ENCODE measurements around the gene SLC38A1.

The SLC38A1 gene

DNA sequence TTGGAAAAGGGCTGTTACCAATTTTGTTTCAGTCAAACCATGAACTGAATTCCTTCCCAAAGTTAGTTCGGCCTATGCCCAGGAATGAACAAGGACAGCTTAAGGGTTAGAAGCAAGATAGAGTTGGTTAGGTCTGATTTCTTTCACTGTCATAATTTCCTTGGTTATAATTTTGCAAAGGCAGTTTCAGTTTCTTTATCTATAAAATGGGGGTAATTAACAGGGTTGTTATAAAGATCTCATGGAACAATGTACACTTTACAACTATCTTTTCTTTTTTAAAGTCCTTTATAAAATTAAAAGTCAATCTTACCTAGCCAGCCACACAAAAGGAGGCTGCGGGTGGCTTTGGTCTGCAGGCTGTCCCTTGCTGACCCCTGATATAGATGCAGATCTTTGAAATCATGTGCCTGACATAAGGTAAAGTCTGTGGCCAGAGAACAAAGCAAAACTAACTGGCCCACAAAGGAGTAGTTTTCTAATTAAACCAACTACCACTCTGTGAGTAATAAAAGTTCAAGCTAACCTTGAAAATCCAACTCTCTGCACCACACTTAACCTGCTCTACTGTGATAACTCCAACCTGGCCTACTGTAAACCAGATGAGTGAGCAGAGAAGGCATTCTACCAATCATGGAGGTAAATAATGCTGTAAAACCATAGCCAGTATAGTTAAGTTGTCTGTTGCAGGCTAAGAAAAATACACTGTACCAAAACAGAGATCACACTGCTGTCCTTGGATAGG is 49.5 kb downstream of the SLC38A1 start:
- Histone ChIP-seq H3K9me3 (ENCODE audit: control insufficient read depth, insufficient read depth, low read length) (no peaks in the 10 kb centered on the region), H3K4me1 (ENCODE audit: control insufficient read depth, insufficient read depth, low read length) (no peaks in the 10 kb centered on the region; the same call in 1 of the 2 replicates), H3K27me3 (ENCODE audit: control insufficient read depth, insufficient read depth, low read length) (no peaks in the 10 kb centered on the region), H3K36me3 (ENCODE audit: control insufficient read depth, insufficient read depth, low read length) (peaks cover 5% of the 10 kb centered on the region; the same call in 1 of the 2 replicates), H3K4me3 (ENCODE audit: low read length) (no peak overlapping the region), H3K27ac (ENCODE audit: low read length) (no peak overlapping the region)
- WGBS (ENCODE audit: insufficient coverage, insufficient read length), result no CpG with 5 or more reads among the region's 2 CpGs
- DNase-seq (ENCODE audit: low read depth, low spot score), result no peak

DNA sequence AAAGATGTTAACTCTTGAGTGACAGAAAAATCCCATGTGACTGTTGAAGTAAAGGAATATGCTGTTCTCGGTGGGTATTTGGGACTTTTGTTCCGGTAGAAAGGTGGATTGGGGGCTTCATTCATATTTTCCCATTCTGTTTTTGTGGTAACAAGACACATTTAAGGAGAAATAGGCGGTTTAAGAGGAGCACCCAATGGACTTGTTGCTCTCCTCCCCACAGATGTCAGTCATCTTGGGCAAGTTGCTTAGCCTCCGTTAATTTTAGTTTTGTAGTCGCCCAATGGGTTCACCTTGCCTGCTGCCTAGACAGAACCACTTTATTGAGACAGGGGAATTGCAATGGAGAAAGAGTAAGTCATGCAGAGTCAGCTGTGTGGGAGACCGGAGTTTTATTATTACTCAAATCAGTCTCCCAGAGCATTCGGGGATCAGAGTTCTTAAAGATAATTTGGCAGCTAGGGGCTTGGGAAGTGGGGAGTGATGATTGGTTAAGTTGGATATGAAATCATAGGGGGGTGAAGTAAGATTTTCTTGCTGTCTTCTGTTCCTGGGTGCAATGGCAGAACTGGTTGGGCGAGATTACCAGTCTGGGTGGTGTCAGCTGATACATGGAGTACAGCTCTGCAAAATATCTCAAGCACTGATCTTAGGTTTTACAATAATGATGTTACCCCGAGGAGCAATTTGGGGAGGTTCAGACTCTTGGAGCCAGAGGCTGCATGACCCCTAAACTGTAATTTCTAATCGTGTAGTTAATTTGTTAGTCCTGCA is 50.3 kb downstream of the SLC38A1 start:
- DNase-seq (ENCODE audit: low read depth, low spot score), result no peak
- H3K4me3 ChIP-seq (ENCODE audit: low read length), result no peak overlapping the region
- H3K9me3 ChIP-seq (ENCODE audit: control insufficient read depth, insufficient read depth, low read length), result no peaks in the 10 kb centered on the region
- H3K27me3 ChIP-seq (ENCODE audit: control insufficient read depth, insufficient read depth, low read length), result no peaks in the 10 kb centered on the region
- H3K36me3 ChIP-seq (ENCODE audit: control insufficient read depth, insufficient read depth, low read length), result peaks cover 2% of the 10 kb centered on the region; the same call in 1 of the 2 replicates
- WGBS (ENCODE audit: insufficient coverage, insufficient read length), result no CpG with 5 or more reads among the region's 10 CpGs
- H3K27ac ChIP-seq (ENCODE audit: low read length), result no peak overlapping the region
- no peaks in the 10 kb centered on the region; the same call in 1 of the 2 replicates for H3K4me1 ChIP-seq (ENCODE audit: control insufficient read depth, insufficient read depth, low read length)

DNA sequence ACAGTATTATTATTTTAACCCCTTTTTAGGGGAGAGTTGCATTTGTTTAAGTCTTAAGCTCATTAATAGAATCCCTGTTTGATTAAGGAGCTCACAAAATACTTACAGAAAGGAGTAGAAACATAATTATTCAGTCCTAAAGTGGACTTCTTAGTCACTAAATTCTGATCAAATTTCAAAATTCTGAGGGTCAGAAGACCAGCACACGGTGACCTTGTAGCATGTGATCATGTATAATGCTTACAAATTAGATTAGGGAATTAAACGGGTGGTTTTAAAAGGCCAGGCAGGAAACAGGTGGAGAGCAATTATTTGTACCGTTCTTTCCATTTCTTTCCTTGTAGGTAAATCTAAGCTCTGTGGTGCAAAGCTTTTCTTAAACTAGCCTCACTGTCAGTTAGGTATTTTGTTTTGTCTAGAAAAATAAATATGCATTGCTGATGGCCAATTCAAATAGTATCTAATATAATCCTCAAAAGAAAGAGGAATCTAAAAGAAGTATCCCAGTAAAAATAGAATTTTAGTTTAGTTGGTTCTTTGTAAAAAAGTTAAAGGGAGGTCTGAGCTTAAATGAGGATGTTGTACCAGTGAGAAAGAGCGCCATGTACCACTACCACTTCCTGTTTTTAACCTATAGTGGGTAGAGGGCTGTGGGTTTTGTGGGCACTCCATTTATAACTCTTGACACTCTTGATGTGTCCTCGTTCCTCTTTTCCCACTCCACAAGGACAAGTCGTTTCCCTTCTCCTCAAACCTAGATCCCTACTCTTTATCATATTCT is 51.1 kb downstream of the SLC38A1 start:
- DNase-seq (ENCODE audit: low read depth, low spot score), result no peak
- no peak overlapping the region for H3K4me3 ChIP-seq (ENCODE audit: low read length)
- no CpG with 5 or more reads among the region's 6 CpGs for WGBS (ENCODE audit: insufficient coverage, insufficient read length)
- no peaks in the 10 kb centered on the region for H3K27me3 ChIP-seq (ENCODE audit: control insufficient read depth, insufficient read depth, low read length)
- peaks cover 2% of the 10 kb centered on the region; the same call in 1 of the 2 replicates for H3K36me3 ChIP-seq (ENCODE audit: control insufficient read depth, insufficient read depth, low read length)
- H3K27ac ChIP-seq (ENCODE audit: low read length), result no peak overlapping the region
- H3K4me1 ChIP-seq (ENCODE audit: control insufficient read depth, insufficient read depth, low read length), result no peaks in the 10 kb centered on the region; the same call in 1 of the 2 replicates
- H3K9me3 ChIP-seq (ENCODE audit: control insufficient read depth, insufficient read depth, low read length), result no peaks in the 10 kb centered on the region

DNA sequence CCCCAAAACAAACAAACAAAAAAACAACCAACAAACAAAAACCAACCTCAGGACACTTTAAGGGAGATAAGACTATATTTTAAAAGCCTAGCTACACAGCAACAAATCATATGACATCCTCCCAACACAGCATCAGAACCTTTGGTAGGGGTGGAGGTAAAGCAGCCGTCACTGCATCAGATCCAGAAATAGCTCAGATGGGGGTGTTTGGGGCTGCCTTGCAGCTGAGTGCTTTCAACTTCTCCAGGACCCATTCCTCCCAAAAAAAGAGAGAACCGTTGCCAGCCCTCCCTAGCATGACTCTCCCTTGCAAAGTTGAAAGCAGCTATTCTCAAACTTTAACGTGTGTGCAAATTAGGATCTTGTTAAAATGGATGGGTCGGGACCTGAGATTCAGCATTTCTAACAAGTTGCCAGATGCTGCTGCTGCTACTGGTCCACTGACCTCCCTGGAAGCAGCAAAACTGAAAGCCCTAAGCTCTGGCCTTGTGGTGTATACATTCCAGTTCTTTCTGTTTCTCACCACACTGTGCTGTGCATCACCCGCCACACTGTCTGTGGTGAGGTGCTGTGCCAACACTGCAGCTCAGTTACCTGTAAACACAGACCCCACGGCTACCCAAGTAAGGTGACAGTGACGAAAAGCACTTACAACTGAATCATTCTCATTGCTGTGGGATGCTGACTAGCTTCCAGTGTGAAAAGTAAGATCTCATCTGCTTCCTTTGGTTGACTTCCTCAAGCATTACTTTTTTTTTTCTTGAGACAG is 54.0 kb downstream of the SLC38A1 start:
- H3K4me3 ChIP-seq (ENCODE audit: low read length), result no peak overlapping the region
- no CpG with 5 or more reads among the region's 7 CpGs for WGBS (ENCODE audit: insufficient coverage, insufficient read length)
- H3K9me3 ChIP-seq (ENCODE audit: control insufficient read depth, insufficient read depth, low read length), result no peaks in the 10 kb centered on the region
- H3K27ac ChIP-seq (ENCODE audit: low read length), result no peak overlapping the region
- no peak for DNase-seq (ENCODE audit: low read depth, low spot score)
- H3K27me3 ChIP-seq (ENCODE audit: control insufficient read depth, insufficient read depth, low read length), result no peaks in the 10 kb centered on the region
- peaks cover 3% of the 10 kb centered on the region; the same call in 1 of the 2 replicates for H3K4me1 ChIP-seq (ENCODE audit: control insufficient read depth, insufficient read depth, low read length)
- peaks cover 2% of the 10 kb centered on the region for H3K36me3 ChIP-seq (ENCODE audit: control insufficient read depth, insufficient read depth, low read length)

DNA sequence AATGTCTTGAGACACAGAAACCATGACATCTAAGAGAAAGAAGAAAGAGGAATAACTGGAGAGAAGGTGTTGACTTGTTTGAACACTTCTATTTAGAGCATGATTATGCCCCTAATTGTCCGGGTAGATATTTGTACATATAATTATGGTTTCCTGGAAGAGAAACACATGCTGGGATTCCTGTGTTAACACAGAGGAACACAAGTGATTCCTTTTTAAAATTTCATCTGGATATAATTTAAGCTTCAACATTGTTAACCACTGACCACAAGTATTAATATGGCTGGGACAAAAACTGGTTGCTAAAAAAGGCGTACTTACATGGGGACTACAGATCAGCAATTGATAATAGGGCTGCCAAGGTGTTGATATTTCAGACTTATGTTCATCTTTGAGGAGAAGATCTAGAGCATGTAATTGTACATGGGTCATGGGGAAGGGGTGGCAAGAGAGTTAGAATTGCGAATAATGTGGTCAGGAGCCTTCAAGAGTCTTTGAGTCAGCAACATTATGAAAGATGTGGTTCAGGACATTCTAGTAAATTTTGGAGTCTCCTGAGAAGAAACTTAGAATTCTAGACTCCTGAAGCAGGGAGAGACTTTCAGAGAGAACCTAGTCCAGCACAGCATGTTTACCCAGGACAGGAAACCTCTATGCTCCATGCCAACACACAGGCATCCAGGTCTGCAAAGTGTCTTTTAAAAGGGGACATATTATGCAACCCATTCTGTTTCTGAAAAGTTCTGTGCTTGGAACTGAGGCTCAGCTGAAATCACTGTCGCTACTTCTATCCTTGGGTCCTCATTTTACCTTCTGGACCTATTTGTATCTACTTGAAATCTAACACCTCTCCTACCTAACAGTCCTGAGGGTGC is 56.5 kb downstream of the SLC38A1 start:
- WGBS (ENCODE audit: insufficient coverage, insufficient read length), result no CpG with 5 or more reads among the region's 4 CpGs
- H3K4me3 ChIP-seq (ENCODE audit: low read length), result no peak overlapping the region
- H3K27me3 ChIP-seq (ENCODE audit: control insufficient read depth, insufficient read depth, low read length), result no peaks in the 10 kb centered on the region
- no peak for DNase-seq (ENCODE audit: low read depth, low spot score)
- no peaks in the 10 kb centered on the region for H3K9me3 ChIP-seq (ENCODE audit: control insufficient read depth, insufficient read depth, low read length)
- no peaks in the 10 kb centered on the region; the same call in none of the 2 replicates for H3K36me3 ChIP-seq (ENCODE audit: control insufficient read depth, insufficient read depth, low read length)
- H3K4me1 ChIP-seq (ENCODE audit: control insufficient read depth, insufficient read depth, low read length), result peaks cover 4% of the 10 kb centered on the region; the same call in 1 of the 2 replicates
- H3K27ac ChIP-seq (ENCODE audit: low read length), result no peak overlapping the region

DNA sequence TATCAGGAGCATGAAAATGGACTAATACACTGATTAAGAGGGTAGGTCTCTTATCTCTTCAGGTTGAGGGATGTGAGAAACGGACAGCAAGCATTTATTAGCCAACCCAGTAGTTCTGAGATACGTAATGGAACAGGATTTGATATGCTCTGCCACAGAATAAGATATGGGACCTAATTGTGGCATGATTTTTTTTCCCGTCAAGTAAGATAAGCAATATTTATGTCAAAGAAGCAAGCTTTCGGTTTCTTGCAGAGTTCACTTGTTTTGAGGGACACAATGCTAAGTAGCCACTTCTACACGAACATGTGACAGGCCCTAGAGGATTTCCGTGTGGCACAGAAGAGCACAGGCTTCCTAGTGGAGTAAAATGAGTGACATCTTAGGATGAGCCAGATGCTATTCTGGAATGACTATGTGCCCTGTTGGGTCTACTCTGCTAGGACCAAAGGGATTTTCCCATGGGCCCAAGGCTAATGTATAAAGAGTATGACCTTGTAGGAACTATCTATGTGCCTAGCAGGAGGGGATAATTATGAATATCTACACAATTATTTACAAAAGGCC is 57.9 kb downstream of the SLC38A1 start:
- Histone ChIP-seq H3K36me3 (ENCODE audit: control insufficient read depth, insufficient read depth, low read length) (peaks cover 3% of the 10 kb centered on the region), H3K27me3 (ENCODE audit: control insufficient read depth, insufficient read depth, low read length) (no peaks in the 10 kb centered on the region), H3K9me3 (ENCODE audit: control insufficient read depth, insufficient read depth, low read length) (no peaks in the 10 kb centered on the region), H3K4me1 (ENCODE audit: control insufficient read depth, insufficient read depth, low read length) (peaks cover 4% of the 10 kb centered on the region; the same call in 1 of the 2 replicates), H3K4me3 (ENCODE audit: low read length) (no peak overlapping the region), H3K27ac (ENCODE audit: low read length) (no peak overlapping the region)
- WGBS (ENCODE audit: insufficient coverage, insufficient read length), result no CpG with 5 or more reads among the region's 6 CpGs
- DNase-seq (ENCODE audit: low read depth, low spot score), result no peak

DNA sequence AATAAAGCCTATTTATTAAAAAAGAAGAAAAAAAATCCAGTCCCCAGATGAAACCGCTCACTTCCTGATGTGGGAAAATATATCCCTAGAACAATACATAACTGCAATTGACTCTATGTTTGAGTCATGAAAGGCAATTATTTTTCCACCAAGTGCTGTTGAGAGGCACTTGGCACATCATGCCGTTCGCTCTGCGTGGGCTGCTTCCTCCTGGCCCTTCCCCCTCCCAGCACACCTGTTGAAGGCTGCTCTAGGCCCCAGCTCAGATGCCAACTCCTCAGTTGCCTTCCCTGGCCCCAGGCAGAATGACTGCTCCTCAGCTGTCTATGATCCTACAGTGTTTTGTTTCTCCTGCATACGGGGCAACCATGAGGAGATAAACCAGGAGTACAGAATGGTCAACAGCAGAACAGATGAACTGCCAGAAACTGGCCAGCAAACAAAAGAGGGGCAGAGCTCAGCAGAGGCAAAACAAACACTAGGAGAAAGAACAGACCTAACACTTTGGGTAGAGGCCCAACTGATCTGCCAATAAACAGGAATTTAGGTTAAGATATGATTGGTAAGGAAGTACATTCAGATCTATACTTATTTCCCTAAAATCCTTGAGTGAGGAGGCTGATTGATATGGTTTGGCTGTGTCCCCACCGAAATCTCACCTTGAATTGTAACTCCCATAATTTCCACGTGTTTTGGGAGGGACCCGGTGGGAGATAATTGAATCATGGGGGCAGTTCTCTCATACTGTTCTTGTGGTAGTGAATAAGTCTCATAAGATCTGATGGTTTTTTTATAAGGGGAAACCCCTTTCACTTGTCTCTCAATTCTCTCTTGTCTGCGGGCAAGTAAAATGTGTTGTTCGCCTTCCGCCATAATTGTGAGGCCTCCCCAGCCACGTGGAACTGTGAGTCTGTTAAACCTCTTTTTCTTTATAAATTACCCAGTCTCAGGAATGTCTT is 58.6 kb downstream of the SLC38A1 start:
- no CpG with 5 or more reads among the region's 12 CpGs for WGBS (ENCODE audit: insufficient coverage, insufficient read length)
- Histone ChIP-seq H3K27ac (ENCODE audit: low read length) (no peak overlapping the region), H3K4me1 (ENCODE audit: control insufficient read depth, insufficient read depth, low read length) (peaks cover 4% of the 10 kb centered on the region; the same call in 1 of the 2 replicates), H3K36me3 (ENCODE audit: control insufficient read depth, insufficient read depth, low read length) (peaks cover 3% of the 10 kb centered on the region), H3K9me3 (ENCODE audit: control insufficient read depth, insufficient read depth, low read length) (no peaks in the 10 kb centered on the region), H3K27me3 (ENCODE audit: control insufficient read depth, insufficient read depth, low read length) (no peaks in the 10 kb centered on the region), H3K4me3 (ENCODE audit: low read length) (no peak overlapping the region)
- no peak for DNase-seq (ENCODE audit: low read depth, low spot score)

DNA sequence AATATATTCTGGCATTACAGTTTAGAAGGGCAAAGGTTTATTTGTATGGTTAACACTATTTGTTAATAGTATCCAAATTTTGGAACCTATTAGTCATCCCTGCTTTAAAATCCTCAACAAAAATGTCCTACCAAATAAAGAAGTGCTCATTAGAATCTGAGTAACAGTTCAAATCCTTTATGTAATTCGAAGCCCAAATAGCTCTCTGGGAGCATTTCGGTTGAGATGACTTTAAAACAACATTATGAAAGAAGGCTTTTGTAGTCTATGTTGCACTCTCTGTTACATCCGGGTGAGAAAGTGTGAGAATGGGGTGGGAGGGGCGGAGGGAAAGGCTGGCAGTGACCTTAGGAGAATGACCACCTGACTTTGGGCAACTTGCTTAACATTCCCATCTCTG is 59.7 kb downstream of the SLC38A1 start:
- DNase-seq (ENCODE audit: low read depth, low spot score), result no peak
- WGBS (ENCODE audit: insufficient coverage, insufficient read length), result no CpG with 5 or more reads among the region's 4 CpGs
- H3K36me3 ChIP-seq (ENCODE audit: control insufficient read depth, insufficient read depth, low read length), result peaks cover 5% of the 10 kb centered on the region
- peaks cover 4% of the 10 kb centered on the region; the same call in 1 of the 2 replicates for H3K4me1 ChIP-seq (ENCODE audit: control insufficient read depth, insufficient read depth, low read length)
- H3K27me3 ChIP-seq (ENCODE audit: control insufficient read depth, insufficient read depth, low read length), result no peaks in the 10 kb centered on the region
- H3K9me3 ChIP-seq (ENCODE audit: control insufficient read depth, insufficient read depth, low read length), result no peaks in the 10 kb centered on the region
- no peak overlapping the region for H3K27ac ChIP-seq (ENCODE audit: low read length)
- H3K4me3 ChIP-seq (ENCODE audit: low read length), result no peak overlapping the region

Data from iPS DF 6.9 (cell line).